ENCODE data around the gene GJB4.
A peak's percentile ranks its signal among the peaks of the same experiment; 100 is the strongest.

The GJB4 gene

GRCh38 chr1:34792868-34793727, 33.6 kb downstream of the GJB4 start, which contains the start of gene GJA4:
TSS of gene GJA4 (plus strand) at chr1:34792999. CDS start at chr1:34794214, 1,215 bp downstream.
- TF ChIP-seq CTCF (IDR thresholded peaks at IDR 0.05; ENCODE audit: control extremely low read depth, extremely low read depth, low read depth, missing control alignments) = no peak
- ChIA-PET POLR2A (no interaction called here), CTCF (no interaction called here)

GRCh38 chr1:34794001-34794789, 34.7 kb downstream of the GJB4 start:
- POLR2A ChIA-PET = no interaction called here
- no peak for TF ChIP-seq CTCF (IDR thresholded peaks at IDR 0.05; ENCODE audit: control extremely low read depth, extremely low read depth, low read depth, missing control alignments)
- DNase-seq (ENCODE audit: extremely low spot score) = no peak
- CTCF ChIA-PET = no interaction called here

More at GRCh38 chr1:34792868-34793727, 33.6 kb downstream of the GJB4 start, which contains the start of gene GJA4:
- DNase-seq (ENCODE audit: extremely low spot score) = no peak

- no peak for DNase-seq (ENCODE audit: extremely low spot score)
- POLR2A ChIA-PET = no interaction called here
- CTCF ChIA-PET = no interaction called here
- no peak for TF ChIP-seq CTCF (IDR thresholded peaks at IDR 0.05; ENCODE audit: control extremely low read depth, extremely low read depth, low read depth, missing control alignments)
Observed at GRCh38 chr1:34794790-34795180, 35.2 kb downstream of the GJB4 start.

- POLR2A ChIA-PET = no interaction called here
- TF ChIP-seq CTCF (IDR thresholded peaks at IDR 0.05; ENCODE audit: control extremely low read depth, extremely low read depth, low read depth, missing control alignments) = no peak
- CTCF ChIA-PET = interaction anchor here (1.6 kb wide), 1 partner anchor 9 kb away, joined by 11 read pairs; no protein-coding TSS in a partner anchor
- no peak for DNase-seq (ENCODE audit: extremely low spot score)
Observed at GRCh38 chr1:34795916-34796315, 36.4 kb downstream of the GJB4 start.

- no peak for TF ChIP-seq CTCF (IDR thresholded peaks at IDR 0.05; ENCODE audit: control extremely low read depth, extremely low read depth, low read depth, missing control alignments)
- peak; percentile 50 for DNase-seq (ENCODE audit: extremely low spot score)
- CTCF ChIA-PET = interaction anchor here (1.0 to 1.6 kb wide), 2 partner anchors 10 to 56 kb away, joined by 3 to 11 read pairs; no protein-coding TSS in a partner anchor
- POLR2A ChIA-PET = no interaction called here
Observed at GRCh38 chr1:34796990-34797389, 37.5 kb downstream of the GJB4 start.

GRCh38 chr1:34800214-34800613, 40.7 kb downstream of the GJB4 start:
- ChIA-PET POLR2A (no interaction called here), CTCF (interaction anchor here (1.3 kb wide), 1 partner anchor 10 kb away, joined by 3 read pairs; no protein-coding TSS in a partner anchor)
- no peak for TF ChIP-seq CTCF (IDR thresholded peaks at IDR 0.05; ENCODE audit: control extremely low read depth, extremely low read depth, low read depth, missing control alignments)
- DNase-seq (ENCODE audit: extremely low spot score) = no peak
